IPS-15b (cell line): ENCODE measurements around the gene XPO5.
A peak's percentile ranks its signal among the peaks of the same experiment; 100 is the strongest.

Experiments
- H3K27me3 ChIP-seq: one replicate; pipeline ENCODE4 v1.6.1; 2013; ENCODE audit warnings: low read length; ENCODE audit not compliant: control insufficient read depth, insufficient read depth
- H3K36me3 ChIP-seq: one replicate; pipeline ENCODE4 v1.6.1; 2013; ENCODE audit warnings: low read length; ENCODE audit not compliant: control insufficient read depth, insufficient read depth
- H3K4me1 ChIP-seq: one replicate; pipeline ENCODE4 v1.6.1; 2013; ENCODE audit warnings: mild to moderate bottlenecking, low read length; ENCODE audit not compliant: control insufficient read depth, insufficient read depth
- H3K4me3 ChIP-seq: one replicate; pipeline ENCODE4 v1.5.1; 2013; ENCODE audit warnings: low read depth, low read length
- H3K9ac ChIP-seq: one replicate; pipeline ENCODE4 v1.6.1; 2013; ENCODE audit warnings: low read depth, mild to moderate bottlenecking, low read length
- H3K9me3 ChIP-seq: one replicate; pipeline ENCODE4 v1.6.1; 2013; ENCODE audit warnings: mild to moderate bottlenecking, low read length; ENCODE audit not compliant: control insufficient read depth, insufficient read depth

The XPO5 gene

GRCh38 chr6:43575772-43576551, at the start of gene XPO5, which contains the start of gene POLH:
Gene XPO5, minus strand, starts transcription at chr6:43576038. Its CDS starts 174 bp downstream, at chr6:43575864.
Gene POLH, plus strand, starts transcription at chr6:43576185. Its CDS starts 6,135 bp downstream, at chr6:43582320.
- Histone ChIP-seq H3K4me1 (peaks cover 4% of the 10 kb centered on the region), H3K36me3 (peaks cover 16% of the 10 kb centered on the region)

GRCh38 chr6:43625393-43625992, 49.7 kb upstream of the XPO5 start:
- Histone ChIP-seq H3K36me3 (peaks cover 42% of the 10 kb centered on the region), H3K27me3 (no peaks in the 10 kb centered on the region), H3K9ac (no peak overlapping the region), H3K4me1 (peaks cover 3% of the 10 kb centered on the region), H3K9me3 (no peaks in the 10 kb centered on the region), H3K4me3 (no peak overlapping the region)

More at GRCh38 chr6:43575772-43576551, at the start of gene XPO5, which contains the start of gene POLH:
- Histone ChIP-seq H3K4me3 (peak within 1 kb of the TSS; percentile 98), H3K27me3 (no peaks in the 10 kb centered on the region), H3K9ac (peak within 1 kb of the TSS; percentile 83), H3K9me3 (no peaks in the 10 kb centered on the region)

- H3K4me1 ChIP-seq: no peaks in the 10 kb centered on the region
- H3K9me3 ChIP-seq: no peaks in the 10 kb centered on the region
- H3K9ac ChIP-seq: no peak overlapping the region
- no peaks in the 10 kb centered on the region for H3K27me3 ChIP-seq
- H3K36me3 ChIP-seq: peaks cover 46% of the 10 kb centered on the region
- H3K4me3 ChIP-seq: no peak overlapping the region
These were observed 49.0 kb upstream of the XPO5 start for GRCh38 chr6:43624786-43625288.

GRCh38 chr6:43623880-43624785, 48.3 kb upstream of the XPO5 start:
- Histone ChIP-seq H3K4me3 (no peak overlapping the region), H3K27me3 (no peaks in the 10 kb centered on the region), H3K4me1 (no peaks in the 10 kb centered on the region), H3K9ac (no peak overlapping the region), H3K9me3 (no peaks in the 10 kb centered on the region), H3K36me3 (peaks cover 46% of the 10 kb centered on the region)

- Histone ChIP-seq H3K27me3 (no peaks in the 10 kb centered on the region), H3K4me3 (no peak overlapping the region), H3K4me1 (no peaks in the 10 kb centered on the region), H3K9ac (no peak overlapping the region), H3K36me3 (peaks cover 46% of the 10 kb centered on the region), H3K9me3 (no peaks in the 10 kb centered on the region)
These were observed 46.7 kb upstream of the XPO5 start for GRCh38 chr6:43622541-43622940.

- Histone ChIP-seq H3K4me3 (no peak overlapping the region), H3K4me1 (no peaks in the 10 kb centered on the region), H3K9me3 (no peaks in the 10 kb centered on the region), H3K9ac (no peak overlapping the region), H3K36me3 (peaks cover 45% of the 10 kb centered on the region), H3K27me3 (no peaks in the 10 kb centered on the region)
These were observed 46.0 kb upstream of the XPO5 start for GRCh38 chr6:43621836-43622180.

- Histone ChIP-seq H3K9me3 (no peaks in the 10 kb centered on the region), H3K36me3 (peaks cover 44% of the 10 kb centered on the region), H3K27me3 (no peaks in the 10 kb centered on the region), H3K4me1 (no peaks in the 10 kb centered on the region), H3K4me3 (no peak overlapping the region), H3K9ac (no peak overlapping the region)
These were observed 45.4 kb upstream of the XPO5 start for GRCh38 chr6:43621078-43621835.

- Histone ChIP-seq H3K9ac (no peak overlapping the region), H3K4me1 (no peaks in the 10 kb centered on the region), H3K27me3 (no peaks in the 10 kb centered on the region), H3K36me3 (peaks cover 28% of the 10 kb centered on the region), H3K9me3 (no peaks in the 10 kb centered on the region), H3K4me3 (no peak overlapping the region)
These were observed 41.1 kb upstream of the XPO5 start for GRCh38 chr6:43616725-43617472.

- Histone ChIP-seq H3K4me3 (no peak overlapping the region), H3K27me3 (no peaks in the 10 kb centered on the region), H3K9ac (no peak overlapping the region), H3K4me1 (no peaks in the 10 kb centered on the region), H3K36me3 (peaks cover 10% of the 10 kb centered on the region), H3K9me3 (no peaks in the 10 kb centered on the region)
These were observed 38.5 kb upstream of the XPO5 start for GRCh38 chr6:43614396-43614730.

- Histone ChIP-seq H3K36me3 (peaks cover 10% of the 10 kb centered on the region), H3K4me3 (no peak overlapping the region), H3K9me3 (no peaks in the 10 kb centered on the region), H3K9ac (no peak overlapping the region), H3K27me3 (no peaks in the 10 kb centered on the region), H3K4me1 (no peaks in the 10 kb centered on the region)
These were observed 38.0 kb upstream of the XPO5 start for GRCh38 chr6:43613721-43614395.
